K562 (cell line): Measurements from ENCODE around the gene EMC9. TPM values are rescaled to one million over a fixed set of nuclear protein-coding genes. Genes with fewer than 3 reads are reported as not detected.
A peak's percentile ranks its signal among the peaks of the same experiment; 100 is the strongest.

Experiments used
- ATAC-seq: fragments of 200-7000 bp; cut with Tn5 transposase; 3 replicates; pipeline ENCODE4 v1.9.1; 2020; ENCODE audit warnings: moderate library complexity
- BruUV-seq: library from RNA; stranded (reverse); fragments of 400-500 nt; replicated peaks from 2 replicates; lab custom pipeline; 2021; lab: Mats Ljungman, UMichigan
- CTCF ChIA-PET: fragments of 300-600 bp; formaldehyde crosslinking; extraction: SDS; loops from one replicate; lab custom pipeline; 2021; ENCODE audit warnings: low intra/inter-chr PET ratio; lab: Yijun Ruan, JAX
- POLR2A ChIA-PET: fragments of 300-600, 350-650 bp; sonication (Branson Sonifier 250); formaldehyde crosslinking; extraction: SDS; loops from one replicate; lab custom pipeline; 2021; ENCODE audit warnings: antibody characterized with exemption, inconsistent platforms; lab: Yijun Ruan, JAX
- DNase-seq, 4 experiments: peaks; one replicate each; pipeline versions ENCODE4 v3.0.0 to v3.0.0-alpha.2; 2011 to 2018; ENCODE audit warnings: low spot score in 3 of 4, mixed read lengths in 3 of 4; ENCODE audit errors: extremely low read depth in 1 of 4
- FAIRE-seq: peaks from 2 replicates; lab custom pipeline; 2011; peaks lifted over from hg19 to GRCh38; lab: Jason Lieb, UNC
- H2AFZ ChIP-seq: 2 replicates; pipeline ENCODE4 v1.6.0; 2011; ENCODE audit warnings: low read depth, low read length, control low read depth, inconsistent platforms
- H3K27ac ChIP-seq: fragments of 200-600 bp; 3 replicates; pipeline ENCODE4 v1.8.0; 2011; ENCODE audit warnings: low read depth, mild to moderate bottlenecking, control low read depth, inconsistent platforms, low read length, moderate library complexity, mixed read lengths; ENCODE audit errors: extremely low read depth
- H3K27me3 ChIP-seq, 2 experiments: fragments of 300-600 bp in 1 of 2; 2 replicates in 1 of 2; 3 replicates in 1 of 2; pipeline versions ENCODE4 v1.6.0 to v1.8.0; 2011; ENCODE audit warnings: inconsistent platforms in 2 of 2, low read length in 2 of 2, mild to moderate bottlenecking in 1 of 2, mixed read lengths in 1 of 2, moderate library complexity in 1 of 2; ENCODE audit not compliant: control insufficient read depth in 2 of 2, insufficient read depth in 2 of 2
- H3K36me3 ChIP-seq: fragments of 300-600 bp; 3 replicates; pipeline ENCODE4 v1.8.0; 2011; ENCODE audit warnings: mild to moderate bottlenecking, low read length, inconsistent platforms; ENCODE audit not compliant: control insufficient read depth, insufficient read depth
- H3K4me1 ChIP-seq, 2 experiments: fragments of 200-600 bp in 1 of 2; replicated peaks in 1 of 2; 2 replicates in 1 of 2; 3 replicates in 1 of 2; pipeline versions ENCODE4 v1.5.1 to v1.8.0; 2011; ENCODE audit warnings: inconsistent platforms in 2 of 2, low read length in 2 of 2, mild to moderate bottlenecking in 1 of 2, mixed read lengths in 1 of 2, moderate library complexity in 1 of 2; ENCODE audit not compliant: control insufficient read depth in 2 of 2, insufficient read depth in 2 of 2
- H3K4me2 ChIP-seq: 2 replicates; pipeline ENCODE4 v1.6.1; 2011; ENCODE audit warnings: low read length, control low read depth, inconsistent platforms, mixed read lengths; ENCODE audit not compliant: insufficient read depth
- H3K4me3 ChIP-seq: fragments of 200-600 bp; sonication (generic), shearing (Covaris generic); 2 replicates; pipeline ENCODE4 v1.5.1; 2016; ENCODE audit warnings: control low read depth, inconsistent platforms
- H3K79me2 ChIP-seq: fragments of 200-600 bp; 3 replicates; pipeline ENCODE4 v1.8.0; 2011; ENCODE audit warnings: low read length, inconsistent platforms; ENCODE audit not compliant: control insufficient read depth, insufficient read depth
- H3K9ac ChIP-seq, 2 experiments: 2 replicates each; pipeline versions ENCODE4 v1.6.0 to v1.6.1; 2011; ENCODE audit warnings: low read depth in 2 of 2, low read length in 2 of 2, control low read depth in 1 of 2, inconsistent platforms in 1 of 2, mild to moderate bottlenecking in 1 of 2, mixed read lengths in 1 of 2; ENCODE audit not compliant: insufficient read depth in 1 of 2
- H3K9me1 ChIP-seq: one replicate; pipeline ENCODE4 v1.6.0; 2011; ENCODE audit warnings: inconsistent platforms, mild to moderate bottlenecking, low read length, moderate library complexity; ENCODE audit not compliant: control insufficient read depth, insufficient read depth
- H3K9me3 ChIP-seq: replicated peaks from 2 replicates; pipeline ENCODE4 v1.5.1; 2011; ENCODE audit warnings: low read depth, low read length, inconsistent platforms; ENCODE audit not compliant: control insufficient read depth, insufficient read depth
- H4K20me1 ChIP-seq: replicated peaks from 2 replicates; pipeline ENCODE4 v1.6.1; 2011; ENCODE audit warnings: low read length, inconsistent platforms, mixed read lengths; ENCODE audit not compliant: control insufficient read depth, insufficient read depth
- ATF1 ChIP-seq, 2 experiments: fragments of 450-650 bp in 1 of 2; IDR thresholded peaks; 2 replicates each; pipeline ENCODE4 v1.6.1; 2016; ENCODE audit warnings: missing compliant biosample characterization in 1 of 2, missing genetic modification characterization in 1 of 2
- ATF7 ChIP-seq: fragments of 450-650 bp; IDR thresholded peaks from 2 replicates; pipeline ENCODE4 v1.7.1; 2014; ENCODE audit warnings: mild to moderate bottlenecking, moderate library complexity
- BCOR ChIP-seq: fragments of 450-650 bp; IDR thresholded peaks from 2 replicates; pipeline ENCODE4 v1.6.1; 2016
- BRCA1 ChIP-seq, 2 experiments: fragments of 450-650 bp in 1 of 2; sonication (generic) in 1 of 2; formaldehyde crosslinking in 1 of 2; IDR thresholded peaks; 2 replicates each; pipeline versions ENCODE4 v1.5.0 to v1.6.1; 2017 to 2020; ENCODE audit warnings: mild to moderate bottlenecking in 1 of 2, missing genetic modification reagents in 1 of 2
- CBX5 ChIP-seq: IDR thresholded peaks from 2 replicates; pipeline ENCODE4 v1.6.1; 2014; ENCODE audit warnings: low read depth, borderline replicate concordance
- CBX8 ChIP-seq: fragments of 200-600 bp; sonication (generic); IDR thresholded peaks from 2 replicates; pipeline ENCODE4 v1.6.1; 2012; ENCODE audit warnings: borderline replicate concordance, mixed run types, low read depth, mild to moderate bottlenecking, moderate library complexity, mixed read lengths, low read length, control low read depth, inconsistent platforms; ENCODE audit not compliant: poor library complexity, severe bottlenecking; ENCODE audit errors: extremely low read depth
- CREBBP ChIP-seq: IDR thresholded peaks from one replicate; pipeline ENCODE4 v1.6.1; 2012; ENCODE audit warnings: low read depth, mild to moderate bottlenecking, control low read depth, inconsistent platforms, low read length
- EGR1 ChIP-seq: fragments of 450-650 bp; conservative IDR thresholded peaks from 2 replicates; pipeline ENCODE4 v1.6.1; 2017; ENCODE audit warnings: mild to moderate bottlenecking
- EP400 ChIP-seq: fragments of 450-650 bp; IDR thresholded peaks from 2 replicates; pipeline ENCODE4 v1.6.1; 2017; ENCODE audit warnings: antibody characterized with exemption, mild to moderate bottlenecking, moderate library complexity
- ESRRA ChIP-seq: fragments of 450-650 bp; IDR thresholded peaks from 2 replicates; pipeline ENCODE4 v1.6.1; 2014; ENCODE audit warnings: low read depth, mild to moderate bottlenecking, moderate library complexity, borderline replicate concordance
- ETS2 ChIP-seq: IDR thresholded peaks from 2 replicates; pipeline ENCODE4 v1.6.1; 2016; ENCODE audit warnings: borderline replicate concordance, missing genetic modification characterization, mild to moderate bottlenecking, moderate library complexity, missing compliant biosample characterization; ENCODE audit not compliant: poor library complexity, severe bottlenecking
- HEY1 ChIP-seq: fragments of 250-450 bp; sonication (Bioruptor Pico); IDR thresholded peaks from 2 replicates; pipeline ENCODE4 v1.5.0; 2020; ENCODE audit warnings: mild to moderate bottlenecking, moderate library complexity, borderline replicate concordance
- KDM1A ChIP-seq, 2 experiments: fragments of 450-650 bp; IDR thresholded peaks; 2 replicates each; pipeline ENCODE4 v1.6.1; 2016; ENCODE audit warnings: mild to moderate bottlenecking in 2 of 2
- KLF10 ChIP-seq: fragments of 250-450 bp; sonication (Bioruptor Pico); IDR thresholded peaks from 2 replicates; pipeline ENCODE4 v1.6.1; 2021; ENCODE audit warnings: matching md5 sums
- MAFK ChIP-seq: IDR thresholded peaks from 2 replicates; pipeline ENCODE4 v1.6.1; 2011; ENCODE audit warnings: low read length, improper control_type of control experiment
- PCBP2 ChIP-seq: fragments of 200-400 bp; formaldehyde crosslinking; IDR thresholded peaks from 2 replicates; pipeline ENCODE4 v1.6.1; 2018; ENCODE audit warnings: low read length, low read depth, mild to moderate bottlenecking, moderate library complexity; ENCODE audit not compliant: poor library complexity, severe bottlenecking
- SMARCA4 ChIP-seq: fragments of 450-650 bp; IDR thresholded peaks from 2 replicates; pipeline ENCODE4 v1.6.1; 2016
- SMARCE1 ChIP-seq: fragments of 450-650 bp; IDR thresholded peaks from 2 replicates; pipeline ENCODE4 v1.7.1; 2016; ENCODE audit warnings: mild to moderate bottlenecking
- ZBTB2 ChIP-seq: fragments of 450-650 bp; IDR thresholded peaks from 2 replicates; pipeline ENCODE4 v1.6.1; 2016; ENCODE audit warnings: antibody characterized with exemption
- ZEB2 ChIP-seq: fragments of 450-650 bp; IDR thresholded peaks from 2 replicates; pipeline ENCODE4 v1.6.1; 2016
- WGBS: fragments of 100-300 bp; shearing (Covaris generic); methylation state at CpG from one replicate; pipeline ENCODE4 v1.1.6; 2016; ENCODE audit warnings: low coverage, mixed read lengths; ENCODE audit not compliant: insufficient coverage; ENCODE audit errors: missing lambda C conversion rate; 5-methylcytosine and 5-hydroxymethylcytosine counted together
- in situ Hi-C: fragments of 300-500 bp; cut with MboI; formaldehyde crosslinking; loops from 4 replicates; pipeline ENCODE4 v1.15.0; 2018; ENCODE audit warnings: inconsistent platforms, mixed read lengths
- intact Hi-C: fragments of 100-400 bp; cut with micrococcal nuclease; formaldehyde crosslinking; loops from 2 replicates; pipeline ENCODE4 v1.14.2; 2022
- polyA plus RNA-seq, 8 experiments: library from polyadenylated mRNA; depleted of rRNA in 4 of 8; stranded (reverse) in 5 of 8; unstranded in 3 of 8; fragments of >200 nt; fragmentation: Nextera tagmentation in 2 of 8; fragmentation: Illumina TruSeq in 1 of 8; extraction: Ambion mirVana in 2 of 8; extraction: Trizol in 1 of 8; gene quantifications; 2 replicates each; pipeline versions ENCODE4 v1.2.1 to v1.2.3, GENCODE V29; 2011 to 2014; ENCODE audit warnings: inconsistent platforms in 1 of 8, missing spikeins in 1 of 8
- total RNA-seq, 7 experiments: library from RNA; depleted of rRNA in 6 of 7; stranded (reverse); fragments of >200 nt in 6 of 7; fragmentation: Illumina TruSeq in 2 of 7; extraction: Trizol in 2 of 7; gene quantifications; 2 replicates each; pipeline versions ENCODE4 v1.2.1 to v1.2.3, GENCODE V29; 2011 to 2021; ENCODE audit warnings: low replicate concordance in 1 of 7
- TF ChIP-seq, protein P1 (sequence below): fragments of 250-450 bp; sonication (Bioruptor Pico); IDR thresholded peaks from 2 replicates; pipeline ENCODE4 v1.5.0; 2020; ENCODE audit warnings: mild to moderate bottlenecking
- TF ChIP-seq, protein P2 (sequence below): fragments of 250-450 bp; sonication (Bioruptor Pico); IDR thresholded peaks from 2 replicates; pipeline ENCODE4 v1.8.0; 2021; ENCODE audit warnings: mild to moderate bottlenecking, moderate library complexity

The EMC9 gene
- total and polyA plus RNA-seq, 9 of the 15 experiments (the other 6 are each of a cell fraction or from before 2014, with no cell fraction given) = 3.1 to 13.2 (median 7.8) TPM

GRCh38 chr14:24135584-24135833 lies 5.9 kb downstream of the EMC9 start:
- peak overlapping the region; percentile 84 for H3K4me2 ChIP-seq
- H4K20me1 ChIP-seq = no peaks in the 10 kb centered on the region; the same call in 1 of the 2 replicates
- DNase-seq = no peak
- in situ Hi-C loops = no loop called here
- peak overlapping the region; percentile 53 to 90 for H3K9ac ChIP-seq
- CTCF ChIA-PET = no interaction called here
- no peaks in the 10 kb centered on the region for H3K9me3 ChIP-seq
- FAIRE-seq = no peak
- H3K36me3 ChIP-seq = peaks cover 24% of the 10 kb centered on the region
- peaks cover 12% of the 10 kb centered on the region for H3K79me2 ChIP-seq
- peaks cover 7 to 29% of the 10 kb centered on the region in 2 experiments; a peak in 4 of 5 replicates for H3K4me1 ChIP-seq
- H3K4me3 ChIP-seq = peak overlapping the region; percentile 92
- intact Hi-C loops = no loop called here
- H3K27ac ChIP-seq = peak overlapping the region; percentile 30; the same call in 2 of the 3 replicates
- no TSS peak for BruUV-seq
- POLR2A ChIA-PET = interaction anchor here (0.8 to 1.6 kb wide), 5 partner anchors 10 to 41 kb away, joined by 3 to 15 read pairs (median 4); partner anchors contain the start of genes DCAF11, NRL and PCK2
- no peak for ATAC-seq
- H3K27me3 ChIP-seq = no peaks in the 10 kb centered on the region
- peak overlapping the region; percentile 87 for H2AFZ ChIP-seq
- no peaks in the 10 kb centered on the region for H3K9me1 ChIP-seq
- WGBS = 19% methylated on average over 7 of the region's 9 CpGs
- TF ChIP-seq KLF10 (no peak), CBX5 (no peak), KDM1A (IDR thresholded peaks at IDR 0.05) (peak in 1 of 2 experiments; percentile 35; a peak in 1 of 4 replicates), HEY1 (CRISPR knock-in tag) (no peak), CREBBP (no peak), ESRRA (no peak), BRCA1 (IDR thresholded peaks at IDR 0.05) (no peak), BRCA1 (CRISPR knock-in tag; IDR thresholded peaks at IDR 0.05) (no peak), CBX8 (no peak), ZBTB2 (no peak), ATF7 (no peak), SMARCE1 (no peak), ZEB2 (0 out of 2 replicates have a peak, but pooled peaks have one; percentile 38), MAFK (no peak), BCOR (0 out of 2 replicates have a peak, but pooled peaks have one; percentile 4), SMARCA4 (no peak), EGR1 (no peak), ATF1 (CRISPR knock-in tag; IDR thresholded peaks at IDR 0.05) (no peak), ATF1 (tag; IDR thresholded peaks at IDR 0.05) (no peak), ETS2 (tag) (no peak), PCBP2 (no peak), EP400 (peak; percentile 23; the same call in 1 of the 2 replicates)
- TF ChIP-seq, protein P1, sequence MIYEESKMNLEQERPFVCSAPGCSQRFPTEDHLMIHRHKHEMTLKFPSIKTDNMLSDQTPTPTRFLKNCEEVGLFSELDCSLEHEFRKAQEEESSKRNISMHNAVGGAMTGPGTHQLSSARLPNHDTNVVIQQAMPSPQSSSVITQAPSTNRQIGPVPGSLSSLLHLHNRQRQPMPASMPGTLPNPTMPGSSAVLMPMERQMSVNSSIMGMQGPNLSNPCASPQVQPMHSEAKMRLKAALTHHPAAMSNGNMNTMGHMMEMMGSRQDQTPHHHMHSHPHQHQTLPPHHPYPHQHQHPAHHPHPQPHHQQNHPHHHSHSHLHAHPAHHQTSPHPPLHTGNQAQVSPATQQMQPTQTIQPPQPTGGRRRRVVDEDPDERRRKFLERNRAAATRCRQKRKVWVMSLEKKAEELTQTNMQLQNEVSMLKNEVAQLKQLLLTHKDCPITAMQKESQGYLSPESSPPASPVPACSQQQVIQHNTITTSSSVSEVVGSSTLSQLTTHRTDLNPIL (CRISPR knock-in tag) = no peak
- TF ChIP-seq, protein P2, sequence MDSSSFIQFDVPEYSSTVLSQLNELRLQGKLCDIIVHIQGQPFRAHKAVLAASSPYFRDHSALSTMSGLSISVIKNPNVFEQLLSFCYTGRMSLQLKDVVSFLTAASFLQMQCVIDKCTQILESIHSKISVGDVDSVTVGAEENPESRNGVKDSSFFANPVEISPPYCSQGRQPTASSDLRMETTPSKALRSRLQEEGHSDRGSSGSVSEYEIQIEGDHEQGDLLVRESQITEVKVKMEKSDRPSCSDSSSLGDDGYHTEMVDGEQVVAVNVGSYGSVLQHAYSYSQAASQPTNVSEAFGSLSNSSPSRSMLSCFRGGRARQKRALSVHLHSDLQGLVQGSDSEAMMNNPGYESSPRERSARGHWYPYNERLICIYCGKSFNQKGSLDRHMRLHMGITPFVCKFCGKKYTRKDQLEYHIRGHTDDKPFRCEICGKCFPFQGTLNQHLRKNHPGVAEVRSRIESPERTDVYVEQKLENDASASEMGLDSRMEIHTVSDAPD (CRISPR knock-in tag) = no peak
